ENCODE results near the gene MRPS10.
"Not testable (repeated sequence)": the region's sequence is repeated elsewhere in the genome, so short reads cannot be mapped to it uniquely, and the experiment has no call there.

Gene MRPS10

GRCh38 chr6:42237857-42238256 lies 20.2 kb upstream of the MRPS10 start:
- no peak for DNase-seq

DNA sequence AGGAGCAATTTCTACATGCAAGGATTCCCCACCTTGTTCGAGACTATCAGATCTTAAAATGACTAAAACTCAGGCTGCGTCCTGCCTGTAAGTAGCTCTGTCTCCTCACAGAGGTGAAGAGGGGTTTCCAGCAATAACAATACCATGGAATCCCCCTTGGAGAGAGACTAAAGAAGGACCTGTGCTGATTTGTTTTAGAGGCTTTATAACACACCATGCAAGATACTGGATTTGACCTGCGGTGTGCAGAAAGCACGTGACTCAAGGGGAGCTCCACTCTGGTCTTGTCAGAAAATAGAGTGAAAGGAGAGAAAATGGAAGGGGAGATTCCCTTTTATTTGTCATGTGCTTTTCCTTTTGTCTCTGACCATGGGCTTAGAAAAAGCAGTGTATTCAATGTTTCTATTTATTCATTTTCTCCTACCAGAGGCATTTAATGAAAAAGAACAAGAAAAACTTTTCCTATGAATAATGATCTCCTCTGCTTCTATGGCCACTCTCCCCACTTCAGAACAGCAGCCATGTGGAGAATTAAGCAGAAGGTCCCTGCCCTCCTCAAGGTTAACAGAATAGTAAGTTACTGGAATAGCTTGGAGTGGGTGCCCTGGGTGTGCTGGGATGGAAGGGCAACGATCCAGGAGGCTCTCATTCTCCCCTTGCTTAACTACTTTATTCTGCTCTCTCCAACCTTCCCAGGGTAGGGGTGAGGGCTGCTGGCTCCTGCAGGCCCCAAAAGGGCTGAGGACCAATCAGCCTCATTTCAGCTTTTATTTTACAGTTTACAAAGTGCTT lies 19.2 kb upstream of the MRPS10 start:
- no peak for DNase-seq

DNA sequence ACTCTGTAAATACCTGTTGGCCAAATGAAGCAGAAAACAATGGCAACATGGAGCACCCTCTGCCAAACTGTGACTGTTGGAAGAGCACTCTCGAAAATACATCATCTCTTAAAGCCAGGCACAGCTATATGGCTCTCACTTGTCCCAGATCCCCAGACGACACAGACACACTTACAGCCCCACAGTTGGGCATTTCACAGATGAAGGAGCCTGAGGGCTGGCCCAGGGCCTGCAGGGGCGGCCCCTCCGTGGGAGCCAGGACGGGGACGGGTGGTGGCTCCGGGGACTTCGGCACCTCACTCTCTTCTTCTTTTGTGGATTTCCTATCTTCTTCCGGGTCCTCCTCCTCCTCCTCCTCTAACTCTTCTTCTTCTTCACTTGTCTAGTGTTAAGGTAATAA lies 18.4 kb upstream of the MRPS10 start:
- no peak for DNase-seq

DNA sequence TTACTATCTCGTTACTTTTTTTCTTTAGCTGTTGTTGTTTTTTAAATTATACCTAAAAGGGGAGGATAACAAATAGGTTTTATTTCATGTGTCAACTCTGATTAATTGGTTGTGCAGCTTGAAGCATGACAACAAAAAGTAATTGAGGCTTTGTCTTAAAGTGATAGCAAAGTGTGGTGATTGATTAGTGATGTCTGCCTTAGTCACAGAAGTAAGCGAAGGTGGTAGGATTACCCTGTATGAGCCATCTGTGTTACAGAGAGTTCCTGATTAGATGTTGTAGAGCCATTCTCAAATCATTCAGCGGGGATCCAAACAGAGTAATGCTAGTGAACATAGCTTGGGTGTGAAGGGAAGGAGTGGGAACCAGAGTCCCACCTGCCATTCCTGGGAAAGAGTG lies 14.4 kb upstream of the MRPS10 start:
- no peak for DNase-seq

- DNase-seq, result no peak
Observed at GRCh38 chr6:42230345-42231321, 13.0 kb upstream of the MRPS10 start.

- no peak for DNase-seq
Observed at GRCh38 chr6:42229506-42230119, 12.0 kb upstream of the MRPS10 start.

DNA sequence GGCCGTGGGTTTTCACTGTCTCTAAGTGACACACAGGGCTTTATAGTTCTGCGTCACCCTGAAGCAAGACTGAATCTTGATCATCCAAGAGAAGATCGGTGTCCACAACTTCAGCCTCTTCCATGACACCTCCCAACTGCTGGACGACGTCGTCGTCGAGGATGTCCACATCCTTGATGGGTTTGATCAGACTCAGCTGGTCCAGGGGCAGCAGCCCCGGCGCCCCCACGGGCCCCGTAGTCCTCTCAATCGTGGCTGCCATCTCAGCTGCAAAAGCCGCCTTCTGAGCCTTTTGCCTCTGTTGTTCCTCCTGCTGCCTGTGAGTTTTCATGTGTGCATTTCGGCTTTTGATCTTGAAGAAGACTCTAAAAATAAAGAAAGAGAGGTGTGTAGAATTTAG lies 10.6 kb upstream of the MRPS10 start:
- DNase-seq, result no peak

DNA sequence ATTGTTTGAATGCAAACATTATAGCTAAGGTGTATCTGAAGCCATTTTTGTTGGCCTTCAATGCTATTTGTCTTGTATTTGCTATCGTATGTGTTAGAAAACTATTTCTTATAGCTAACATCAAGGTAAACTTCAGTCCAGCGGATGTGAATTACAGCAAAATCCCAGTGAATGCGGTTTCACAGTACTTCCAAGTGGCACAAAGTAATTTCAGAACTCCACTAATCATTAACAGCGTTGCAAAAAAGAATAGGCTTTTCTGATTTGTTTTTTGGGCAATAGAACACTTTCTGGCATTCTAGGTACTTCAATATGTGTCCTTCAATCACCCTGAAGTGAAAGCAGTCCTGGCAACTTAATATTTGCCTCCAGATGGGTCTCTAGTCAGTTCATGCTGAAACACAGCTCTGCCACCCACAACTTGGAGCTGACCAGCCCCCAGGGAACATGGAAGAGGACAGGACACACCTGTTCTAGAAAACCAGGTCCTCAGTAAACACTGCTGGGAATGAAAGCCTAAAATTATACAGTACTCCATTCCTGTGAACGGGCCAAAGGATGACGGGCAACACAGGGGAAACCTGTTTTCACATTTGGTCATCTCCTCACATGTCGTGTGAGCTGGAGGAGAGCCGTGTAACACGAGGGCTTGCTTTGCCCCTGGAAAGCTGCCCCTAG lies 9.7 kb upstream of the MRPS10 start:
- no peak for DNase-seq

DNA sequence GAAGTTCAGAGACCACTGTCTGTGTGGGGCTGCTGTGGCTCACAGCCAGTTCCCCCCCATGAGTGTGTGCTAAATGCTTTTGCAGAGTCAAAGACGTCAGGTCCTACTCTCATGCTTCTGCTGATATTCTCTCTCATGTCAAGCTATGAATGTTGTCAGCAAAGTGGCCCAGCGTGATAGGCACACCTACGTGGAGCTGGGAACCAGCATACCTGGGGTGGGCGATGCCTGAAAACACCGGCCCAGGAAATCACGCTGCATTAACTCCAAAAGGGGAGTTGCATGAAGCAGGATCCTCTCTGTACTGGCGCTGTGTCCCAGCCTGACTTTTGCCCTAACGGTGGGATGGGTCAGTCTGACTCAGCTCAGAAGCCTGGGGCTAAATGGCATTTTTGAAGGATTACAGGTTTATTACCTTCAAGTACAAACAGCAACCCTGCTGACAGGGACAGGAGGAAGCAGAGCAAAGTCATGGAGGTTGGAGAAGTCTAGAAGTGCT lies 9.0 kb upstream of the MRPS10 start:
- no peak for DNase-seq

- no peak for DNase-seq
Observed at GRCh38 chr6:42226161-42226611, 8.5 kb upstream of the MRPS10 start.

DNA sequence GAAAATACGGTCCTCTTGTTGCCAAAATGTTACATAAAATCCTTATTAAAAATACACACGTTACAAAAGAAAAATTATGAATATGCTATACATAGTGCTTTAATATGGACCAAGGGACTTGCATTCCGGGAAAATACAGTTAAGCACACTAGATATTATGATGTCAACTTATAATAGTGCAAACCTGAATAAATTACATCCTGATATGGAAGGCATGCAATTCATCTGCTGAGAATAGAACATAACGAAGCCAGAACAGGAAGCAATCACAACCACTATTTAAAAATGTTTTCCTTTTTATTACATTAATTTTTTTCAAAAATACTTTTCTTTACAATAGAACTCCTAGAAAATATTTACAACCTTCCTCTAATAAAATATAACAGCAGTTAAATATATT lies 7.8 kb upstream of the MRPS10 start:
- no peak for DNase-seq

DNA sequence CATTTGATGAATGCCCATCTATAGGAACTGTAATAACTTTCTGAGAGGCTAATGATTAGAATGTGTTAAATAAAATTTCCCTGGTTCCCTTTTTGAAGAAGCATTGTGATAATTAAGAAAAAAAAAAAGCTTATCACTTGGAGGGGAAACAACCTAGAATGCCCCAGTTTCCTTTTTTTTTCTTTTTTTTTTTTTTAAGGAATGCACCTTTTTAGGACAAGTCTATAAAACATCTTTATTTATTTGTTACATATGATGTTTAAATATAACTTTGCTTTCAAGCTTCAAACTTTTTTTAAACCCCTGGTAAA lies 7.3 kb upstream of the MRPS10 start:
- DNase-seq, result no peak

- DNase-seq, result no peak
Observed at GRCh38 chr6:42224222-42225028, 6.8 kb upstream of the MRPS10 start.

DNA sequence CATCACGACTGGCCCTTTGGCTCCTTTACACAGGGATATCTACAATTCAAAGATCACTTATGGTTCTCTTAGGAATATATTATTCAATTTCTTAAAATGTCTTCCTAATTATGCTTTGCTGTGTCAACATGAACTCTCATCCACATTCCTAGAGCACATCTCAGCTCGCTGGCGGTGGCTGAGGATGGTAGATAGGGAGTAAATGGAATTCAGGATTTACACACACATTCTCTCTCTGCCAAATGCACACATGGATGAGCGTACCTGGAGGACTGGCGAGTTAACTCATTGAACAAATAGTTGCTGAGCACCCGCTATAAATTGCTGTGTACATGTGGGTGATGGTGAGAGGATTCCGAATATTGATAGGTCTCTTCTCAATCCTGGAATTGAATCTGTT lies 4.8 kb upstream of the MRPS10 start:
- DNase-seq, result no peak

- DNase-seq, result no peak
Observed at GRCh38 chr6:42221546-42221945, 3.9 kb upstream of the MRPS10 start.

DNA sequence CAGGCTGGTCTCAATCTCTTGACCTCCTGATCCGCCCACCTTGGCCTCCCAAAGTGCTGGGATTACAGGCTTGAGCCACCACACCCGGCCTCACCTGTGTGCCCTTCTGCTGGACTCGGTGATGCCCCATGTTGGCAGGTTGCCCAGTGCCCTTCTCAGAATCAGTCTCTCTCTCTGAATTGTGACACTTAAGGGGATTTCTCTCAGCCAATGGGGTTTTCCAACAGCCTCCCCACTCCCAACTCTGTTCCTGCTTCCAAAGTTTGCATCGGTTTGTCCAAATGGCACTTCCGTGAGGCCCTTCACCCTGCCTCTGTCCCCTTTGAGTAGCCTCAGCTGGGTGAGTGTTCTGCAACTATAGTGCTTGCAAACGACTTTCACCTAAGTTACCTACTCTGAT lies 3.1 kb upstream of the MRPS10 start:
- DNase-seq, result no peak

DNA sequence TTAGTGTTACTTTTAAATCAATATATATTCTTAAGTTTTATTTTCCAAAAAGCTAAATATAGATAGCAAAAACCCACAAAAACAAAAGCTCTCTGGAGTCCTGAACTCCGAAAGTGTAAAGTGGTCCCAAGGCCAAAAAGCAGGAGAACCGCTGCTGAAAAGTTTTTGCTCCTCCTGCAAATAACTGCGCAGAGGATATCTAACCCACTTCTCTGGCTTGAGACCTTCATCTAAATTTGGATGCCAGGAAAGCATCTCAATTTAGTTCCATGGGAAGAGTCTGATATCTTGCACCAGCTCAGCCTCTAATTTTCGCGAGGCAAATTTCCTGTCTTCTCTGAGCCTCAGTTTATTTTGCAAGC lies 523 bp downstream of the MRPS10 start:
- no peak for DNase-seq

DNA sequence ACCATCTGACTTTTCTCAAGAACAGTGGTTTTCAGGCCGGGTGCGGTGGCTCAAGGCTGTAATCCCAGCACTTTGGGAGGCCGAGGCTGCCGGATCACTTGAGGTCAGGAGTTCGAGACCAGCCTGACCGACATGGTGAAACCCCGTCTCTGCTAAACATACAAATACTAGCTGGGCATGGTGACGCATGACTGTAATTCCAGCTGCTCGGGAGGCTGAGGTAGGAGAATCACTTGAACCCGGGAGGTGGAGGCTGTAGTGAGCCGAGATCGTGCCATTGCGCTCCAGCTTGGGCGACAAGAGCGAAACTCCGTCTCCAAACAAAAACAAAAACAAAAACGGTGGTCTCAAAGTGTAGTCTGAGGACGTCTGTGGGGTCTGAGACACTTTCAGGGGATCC lies 1.2 kb downstream of the MRPS10 start:
- not testable (repeated sequence) for DNase-seq

GRCh38 chr6:42212442-42212841 lies 5.2 kb downstream of the MRPS10 start:
- DNase-seq, result no peak

- DNase-seq, result no peak
Observed at GRCh38 chr6:42211726-42212125, 5.9 kb downstream of the MRPS10 start.

- DNase-seq, result no peak
Observed at GRCh38 chr6:42210551-42210950, 7.1 kb downstream of the MRPS10 start.

- DNase-seq, result not testable (repeated sequence)
Observed at GRCh38 chr6:42207559-42207958, 10.1 kb downstream of the MRPS10 start.

All from stimulated activated CD4-positive, alpha-beta T cell treated with anti-CD3 and anti-CD28 coated beads, Interleukin-2, amount 100 ng/mL, for 24 hours (primary cell).